ENCODE data around the gene PSME3.

The PSME3 gene

DNA sequence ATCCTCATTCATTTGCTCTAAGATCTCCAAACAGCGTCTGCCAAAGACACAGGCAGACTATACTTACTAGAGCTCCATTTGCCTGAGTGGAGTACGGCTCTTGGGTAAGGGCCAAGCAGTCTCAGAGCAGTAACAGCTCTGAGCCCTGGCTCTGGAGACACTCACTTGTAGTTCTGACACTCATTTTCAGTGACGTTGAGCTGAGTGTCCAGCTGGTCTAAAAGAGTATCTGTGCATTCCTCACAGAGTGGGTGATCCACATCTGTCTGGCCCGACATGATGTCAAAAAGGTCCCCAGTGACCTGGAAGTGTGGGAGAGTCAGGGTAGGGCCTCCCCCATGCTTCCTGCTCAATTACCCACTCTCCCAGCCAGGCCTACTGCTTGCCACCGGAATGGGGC lies 14.8 kb upstream of the PSME3 start:
- DNase-seq = no peak

DNA sequence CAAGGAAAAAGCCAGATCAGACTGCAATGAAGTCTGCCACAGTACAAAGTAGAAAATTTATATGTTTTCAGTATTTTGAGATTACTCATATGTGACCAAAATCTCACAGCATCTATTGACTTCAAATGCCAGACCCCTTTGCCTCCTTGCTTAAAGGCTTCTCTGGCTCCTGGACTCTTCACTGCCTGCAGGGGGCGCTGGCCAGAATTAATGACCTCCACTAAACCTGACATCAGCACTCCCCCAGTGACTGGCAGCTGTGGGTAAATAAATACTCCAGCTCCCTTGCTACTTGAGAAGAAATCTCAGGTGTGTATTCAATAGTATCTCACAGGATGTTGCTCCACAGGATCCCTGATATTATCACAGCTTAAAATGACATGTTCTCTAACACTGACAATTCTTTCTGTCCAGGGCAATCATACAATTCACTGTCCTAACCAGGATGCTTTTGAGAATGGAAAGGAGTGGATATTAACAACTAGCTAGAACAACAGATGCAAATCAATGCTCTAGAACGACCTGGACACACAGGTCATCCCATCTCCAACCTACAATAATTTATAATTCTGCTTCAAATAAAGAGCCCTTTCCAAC lies 13.2 kb upstream of the PSME3 start:
- DNase-seq = peak; percentile 18 to 68 (median 22)

- no peak for DNase-seq
These were observed 12.0 kb upstream of the PSME3 start for GRCh38 chr17:42821176-42821575.

GRCh38 chr17:42827472-42827871 lies 5.7 kb upstream of the PSME3 start:
- DNase-seq = no peak

- DNase-seq = no peak
These were observed 2.2 kb upstream of the PSME3 start for GRCh38 chr17:42830971-42831370.

DNA sequence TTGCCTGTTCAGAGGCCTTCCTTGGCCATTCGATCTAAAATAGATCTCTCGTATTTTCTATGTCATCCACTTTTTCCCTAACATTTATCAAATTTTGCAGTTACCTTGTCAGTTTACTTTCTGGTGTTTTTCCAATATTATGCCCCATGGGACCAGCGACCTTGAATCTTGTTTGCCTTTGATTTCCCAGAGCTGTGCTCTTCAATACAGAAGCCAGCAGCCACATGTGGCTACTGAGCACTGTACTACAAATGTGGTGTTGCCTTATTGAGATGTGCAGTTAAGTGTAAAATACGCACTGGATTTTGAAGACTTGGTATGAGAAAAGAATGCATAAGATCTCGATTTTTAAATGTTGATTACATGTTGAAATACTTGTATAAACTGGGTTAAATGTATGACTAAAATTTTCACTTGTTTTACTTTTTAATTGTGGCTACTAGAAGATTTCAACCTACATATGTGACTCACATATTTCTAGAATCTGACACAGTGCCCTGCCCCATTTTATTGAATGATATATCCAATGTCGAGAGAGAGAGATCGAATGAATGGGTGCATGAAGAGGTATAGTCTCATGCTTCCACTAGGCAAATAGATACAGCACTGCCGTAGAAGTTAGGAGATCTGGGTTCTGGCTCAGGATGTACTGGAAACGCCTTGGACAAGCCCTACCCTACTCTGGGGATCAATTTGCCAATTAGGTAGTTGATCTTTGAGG lies 824 bp upstream of the PSME3 start:
- no peak for DNase-seq

- no peak for DNase-seq
These were observed 698 bp downstream of the PSME3 start for GRCh38 chr17:42833767-42834422.

DNA sequence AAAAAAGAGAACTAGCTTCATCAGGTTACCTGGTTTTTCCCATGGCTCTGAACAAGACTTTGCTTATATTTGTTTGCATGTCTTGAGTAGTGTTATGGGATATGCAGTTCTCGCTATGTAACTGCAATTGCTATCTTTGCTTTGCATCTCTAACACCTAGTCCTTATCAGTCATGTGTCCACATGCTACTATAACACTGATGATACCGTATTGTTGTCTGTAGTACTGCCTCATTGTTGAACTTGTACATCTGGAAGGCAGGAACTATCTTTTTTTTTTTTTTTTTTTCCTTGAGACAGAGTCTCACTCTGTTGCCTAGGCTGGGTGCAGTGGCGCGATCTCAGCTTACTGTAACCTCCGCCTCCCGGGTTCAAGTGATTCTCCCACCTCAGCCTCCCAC lies 2.5 kb downstream of the PSME3 start:
- no peak for DNase-seq

DNA sequence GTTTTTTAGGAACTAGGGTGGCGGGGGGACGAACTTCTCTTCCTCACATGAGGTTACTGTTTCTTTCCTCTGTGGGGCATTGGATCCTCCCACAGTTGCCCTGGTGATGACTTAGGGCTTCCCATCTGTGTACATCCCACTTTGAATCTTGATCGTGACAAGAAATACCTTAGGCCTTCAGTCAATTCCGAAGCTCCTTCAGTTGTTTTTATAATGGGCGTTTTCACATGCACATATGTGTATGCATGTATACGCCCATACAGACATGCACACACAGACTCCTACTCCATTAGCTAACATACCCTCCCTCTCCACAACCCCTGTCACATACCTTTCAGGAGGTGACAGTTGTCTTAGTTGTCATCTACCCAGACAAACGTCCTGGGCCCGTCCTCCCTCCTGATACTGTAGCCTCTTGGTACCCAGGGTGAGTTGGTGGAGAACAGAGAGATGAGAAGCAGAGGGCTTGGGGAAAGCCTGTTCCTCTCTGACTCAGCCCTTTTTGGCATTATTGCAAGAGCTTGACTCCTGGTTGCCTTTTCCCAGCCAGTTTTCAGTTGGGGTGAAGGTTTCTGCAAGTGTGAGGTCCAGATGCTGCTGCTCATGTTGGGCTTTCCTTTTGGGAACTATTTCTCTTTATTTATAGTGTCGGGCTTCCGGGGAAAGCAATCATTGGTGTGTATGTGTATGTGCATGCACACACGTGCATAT lies 8.9 kb downstream of the PSME3 start:
- DNase-seq = no peak

DNA sequence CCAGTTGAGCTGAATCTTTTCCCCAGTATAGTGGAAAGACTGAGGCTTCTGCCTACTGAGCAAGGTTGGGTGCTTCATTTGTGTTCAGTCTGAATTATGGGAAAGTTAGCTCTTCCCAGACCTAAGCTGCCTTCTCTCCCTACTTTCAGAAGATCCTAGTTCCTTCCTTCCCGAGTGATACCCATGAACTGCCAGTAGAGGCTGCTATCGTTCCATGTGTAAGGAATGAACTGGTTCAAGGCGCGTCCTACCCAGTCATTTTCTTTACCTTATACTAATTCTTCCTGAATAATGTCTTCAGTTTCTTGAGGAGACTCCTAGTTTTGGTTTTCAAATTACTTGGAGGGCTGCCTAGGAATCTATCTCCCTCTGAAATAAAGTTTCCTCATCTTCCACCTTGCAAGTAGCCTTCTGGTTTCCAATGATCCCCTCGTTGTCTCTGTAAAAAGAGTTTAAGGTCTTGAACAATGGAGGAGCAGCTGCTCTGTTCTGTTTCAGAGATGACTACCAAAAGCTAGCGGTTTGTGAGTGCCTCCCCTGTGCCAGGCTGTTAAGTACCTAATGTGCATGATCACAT lies 10.2 kb downstream of the PSME3 start:
- peak; percentile 11 to 80 (median 41) for DNase-seq

GRCh38 chr17:42844271-42844670 lies 11.1 kb downstream of the PSME3 start, which contains the start of gene AOC2:
TSS of gene AOC2 (plus strand) at chr17:42844580. CDS start at chr17:42844627, 47 bp downstream.
- DNase-seq = no peak

- DNase-seq = no peak
These were observed 11.8 kb downstream of the PSME3 start for GRCh38 chr17:42844761-42845555.

GRCh38 chr17:42845556-42845917 lies 12.3 kb downstream of the PSME3 start:
- no peak for DNase-seq

- no peak for DNase-seq
These were observed 12.9 kb downstream of the PSME3 start for GRCh38 chr17:42845918-42846593.

DNA sequence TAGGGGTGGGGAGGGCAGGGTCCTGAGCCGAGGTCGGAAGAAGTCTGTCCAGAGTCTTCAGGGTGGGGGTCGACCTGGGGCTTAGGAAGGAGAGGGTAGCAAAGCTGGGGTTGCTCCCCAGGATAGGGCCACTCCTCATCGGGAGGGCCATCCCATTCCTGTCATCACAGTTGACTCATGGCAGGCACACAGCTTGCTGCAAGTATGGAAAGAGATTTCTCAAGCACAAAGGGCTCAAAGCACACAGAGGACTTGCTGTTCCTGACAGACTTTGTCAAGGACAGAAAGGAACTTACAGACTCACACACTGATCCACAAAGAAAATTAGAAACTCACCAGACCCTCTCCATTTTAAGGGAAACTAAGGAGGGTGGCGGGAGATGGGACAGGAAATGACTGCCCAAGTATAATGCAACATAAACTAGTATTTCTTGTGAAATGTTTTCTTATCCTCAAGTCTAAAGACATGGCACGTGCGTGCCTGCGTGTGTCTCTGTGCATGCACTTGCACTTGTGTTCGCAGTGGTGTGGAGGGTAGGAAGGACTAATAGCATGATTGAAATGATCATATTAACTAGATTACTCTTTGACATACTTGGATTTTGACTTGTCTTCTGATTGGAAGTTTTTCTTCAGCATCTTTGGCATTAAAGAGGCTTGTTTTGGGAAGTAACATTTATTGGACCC lies 13.5 kb downstream of the PSME3 start:
- DNase-seq = no peak

GRCh38 chr17:42848093-42848492 lies 14.9 kb downstream of the PSME3 start:
- DNase-seq = no peak

DNA sequence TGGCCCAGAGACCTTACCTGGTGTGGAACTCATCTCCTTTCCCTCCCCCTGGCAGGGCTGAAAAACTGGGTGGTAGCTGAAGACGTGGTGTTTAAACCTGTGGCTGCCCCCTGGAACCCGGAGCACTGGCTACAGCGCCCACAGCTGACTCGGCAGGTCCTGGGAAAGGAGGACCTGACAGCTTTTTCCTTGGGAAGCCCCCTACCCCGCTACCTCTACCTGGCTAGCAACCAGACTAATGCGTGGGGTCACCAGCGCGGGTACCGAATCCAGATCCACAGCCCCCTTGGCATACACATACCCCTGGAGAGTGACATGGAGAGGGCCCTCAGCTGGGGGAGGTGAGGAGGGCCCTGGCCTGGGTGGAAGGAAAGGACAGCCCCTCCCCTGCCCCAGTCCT lies 15.8 kb downstream of the PSME3 start:
- DNase-seq = no peak

- DNase-seq = no peak
These were observed 16.4 kb downstream of the PSME3 start for GRCh38 chr17:42849451-42850181.

DNA sequence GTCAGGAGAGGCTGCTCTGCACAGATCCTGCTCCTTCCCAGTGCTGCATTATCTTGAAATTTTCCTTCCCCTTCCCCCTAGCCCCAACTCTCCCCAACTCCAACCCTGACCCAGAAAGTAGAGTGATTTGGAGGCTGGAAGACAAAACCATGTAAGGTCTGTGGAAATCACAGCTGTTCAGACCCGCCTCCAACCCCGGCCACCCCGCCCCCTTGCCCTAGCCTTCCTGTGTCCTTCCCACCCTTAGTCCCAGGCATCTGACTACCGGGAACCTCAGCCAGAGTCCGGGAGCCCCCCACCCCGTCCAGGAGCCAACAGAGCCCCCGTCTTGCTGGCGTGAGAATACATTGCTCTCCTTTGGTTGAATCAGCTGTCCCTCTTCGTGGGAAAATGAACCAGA lies 17.8 kb downstream of the PSME3 start, which contains the start of gene AOC3:
TSS of gene AOC3 (plus strand) at position 246 of the 400 bp plus-strand sequence. CDS start at position 391, 145 bp downstream.
- DNase-seq = no peak
